SK-N-SH (cell line): Measurements from ENCODE around the gene ARHGEF4.

Source experiments
- CTCF ChIP-seq: fragments of 200-600 bp; sonication (generic); IDR thresholded peaks from 2 replicates; pipeline ENCODE4 v1.6.1; 2017; ENCODE audit warnings: antibody characterized with exemption, mild to moderate bottlenecking, moderate library complexity
- GABPA ChIP-seq: IDR thresholded peaks from 2 replicates; pipeline ENCODE4 v1.4.0; 2012; ENCODE audit warnings: low read depth, mild to moderate bottlenecking
- GATA2 ChIP-seq: sonication (generic); formaldehyde crosslinking; IDR thresholded peaks from 2 replicates; pipeline ENCODE4 v1.5.0; 2020; ENCODE audit warnings: mild to moderate bottlenecking, missing genetic modification reagents
- JUND ChIP-seq: IDR thresholded peaks from 2 replicates; pipeline ENCODE4 v1.4.0; 2012
- MEF2A ChIP-seq: IDR thresholded peaks from 2 replicates; pipeline ENCODE4 v1.4.0; 2012; ENCODE audit warnings: low read depth, borderline replicate concordance
- MXI1 ChIP-seq: IDR thresholded peaks from 2 replicates; pipeline ENCODE4 v1.6.1; 2012; ENCODE audit warnings: mild to moderate bottlenecking, low read depth, low read length, improper control_type of control experiment
- POLR2AphosphoS5 ChIP-seq: IDR thresholded peaks from 2 replicates; pipeline ENCODE4 v1.6.1; 2012; ENCODE audit warnings: low read depth, low read length
- REST ChIP-seq: IDR thresholded peaks from 2 replicates; pipeline ENCODE4 v1.6.1; 2012; ENCODE audit warnings: mild to moderate bottlenecking, low read depth, low read length, moderate library complexity
- SMC3 ChIP-seq: IDR thresholded peaks from 2 replicates; pipeline ENCODE4 v1.6.1; 2012; ENCODE audit warnings: low read depth, low read length, improper control_type of control experiment
- YY1 ChIP-seq: IDR thresholded peaks from 2 replicates; pipeline ENCODE4 v1.4.0; 2012; ENCODE audit warnings: low read depth, mild to moderate bottlenecking
- ZBTB33 ChIP-seq: IDR thresholded peaks from 2 replicates; pipeline ENCODE4 v1.4.0; 2012; ENCODE audit warnings: low read depth, borderline replicate concordance

GRCh38 chr2:130981667-130982066 lies 145.0 kb downstream of the ARHGEF4 start:
- TF ChIP-seq MEF2A (no peak), CTCF (no peak), GATA2 (no peak), JUND (no peak), POLR2AphosphoS5 (no peak), ZBTB33 (no peak), REST (no peak), SMC3 (no peak), MXI1 (no peak), GABPA (no peak), YY1 (no peak)
